ENCODE results near the gene ATF4.

DNA sequence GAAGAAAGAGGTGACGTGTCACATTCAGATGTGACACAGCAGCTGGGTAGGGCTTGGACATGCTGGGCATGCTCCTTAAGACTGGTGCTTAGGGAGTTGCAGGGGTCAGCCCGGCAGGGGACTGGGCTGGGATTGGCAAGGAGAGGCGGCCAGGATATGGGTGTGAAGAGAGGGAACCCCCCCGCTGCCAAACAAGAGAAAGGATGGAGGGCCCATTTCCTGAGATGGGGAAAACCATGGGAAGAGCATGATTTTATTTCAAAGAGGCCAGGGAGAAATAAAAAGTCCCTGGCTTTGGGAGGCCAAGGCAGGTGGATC is 5.3 kb downstream of the ATF4 start:
- TF ChIP-seq, protein P1, sequence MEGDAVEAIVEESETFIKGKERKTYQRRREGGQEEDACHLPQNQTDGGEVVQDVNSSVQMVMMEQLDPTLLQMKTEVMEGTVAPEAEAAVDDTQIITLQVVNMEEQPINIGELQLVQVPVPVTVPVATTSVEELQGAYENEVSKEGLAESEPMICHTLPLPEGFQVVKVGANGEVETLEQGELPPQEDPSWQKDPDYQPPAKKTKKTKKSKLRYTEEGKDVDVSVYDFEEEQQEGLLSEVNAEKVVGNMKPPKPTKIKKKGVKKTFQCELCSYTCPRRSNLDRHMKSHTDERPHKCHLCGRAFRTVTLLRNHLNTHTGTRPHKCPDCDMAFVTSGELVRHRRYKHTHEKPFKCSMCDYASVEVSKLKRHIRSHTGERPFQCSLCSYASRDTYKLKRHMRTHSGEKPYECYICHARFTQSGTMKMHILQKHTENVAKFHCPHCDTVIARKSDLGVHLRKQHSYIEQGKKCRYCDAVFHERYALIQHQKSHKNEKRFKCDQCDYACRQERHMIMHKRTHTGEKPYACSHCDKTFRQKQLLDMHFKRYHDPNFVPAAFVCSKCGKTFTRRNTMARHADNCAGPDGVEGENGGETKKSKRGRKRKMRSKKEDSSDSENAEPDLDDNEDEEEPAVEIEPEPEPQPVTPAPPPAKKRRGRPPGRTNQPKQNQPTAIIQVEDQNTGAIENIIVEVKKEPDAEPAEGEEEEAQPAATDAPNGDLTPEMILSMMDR (IDR thresholded peaks at IDR 0.05): no peak
- no peak for TF ChIP-seq POLR2A (IDR thresholded peaks at IDR 0.05)
